HG03196 (cell line): ENCODE measurements around the gene MISP.
"Not testable (repeated sequence)": the region's sequence is repeated elsewhere in the genome, so short reads cannot be mapped to it uniquely, and the experiment has no call there.

Experiments
- ATAC-seq: cut with Tn5 transposase; IDR thresholded peaks from one replicate; pipeline ENCODE4 v1.9.1; 2021; ENCODE audit not compliant: unreplicated experiment

Gene MISP

DNA sequence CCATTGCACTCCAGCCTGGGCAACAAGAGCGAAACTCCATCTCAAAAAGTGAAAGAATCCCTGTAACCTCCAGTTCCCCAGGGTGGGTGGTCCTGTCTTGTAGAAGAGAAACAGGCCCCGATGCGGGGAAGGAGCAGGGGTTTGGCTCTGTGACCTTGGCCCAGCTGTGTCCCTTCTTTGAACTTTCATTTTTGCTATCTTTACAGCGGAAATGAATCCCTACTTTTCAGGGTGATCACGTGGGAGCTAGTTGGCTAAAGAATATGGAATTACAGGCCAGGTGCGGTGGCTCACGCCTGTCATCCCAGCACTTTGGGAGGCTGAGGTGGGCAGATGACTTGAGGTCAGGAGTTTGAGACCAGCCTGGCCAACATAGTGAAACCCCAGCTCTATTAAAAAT is 5.8 kb upstream of the MISP start:
- not testable (repeated sequence) for ATAC-seq

DNA sequence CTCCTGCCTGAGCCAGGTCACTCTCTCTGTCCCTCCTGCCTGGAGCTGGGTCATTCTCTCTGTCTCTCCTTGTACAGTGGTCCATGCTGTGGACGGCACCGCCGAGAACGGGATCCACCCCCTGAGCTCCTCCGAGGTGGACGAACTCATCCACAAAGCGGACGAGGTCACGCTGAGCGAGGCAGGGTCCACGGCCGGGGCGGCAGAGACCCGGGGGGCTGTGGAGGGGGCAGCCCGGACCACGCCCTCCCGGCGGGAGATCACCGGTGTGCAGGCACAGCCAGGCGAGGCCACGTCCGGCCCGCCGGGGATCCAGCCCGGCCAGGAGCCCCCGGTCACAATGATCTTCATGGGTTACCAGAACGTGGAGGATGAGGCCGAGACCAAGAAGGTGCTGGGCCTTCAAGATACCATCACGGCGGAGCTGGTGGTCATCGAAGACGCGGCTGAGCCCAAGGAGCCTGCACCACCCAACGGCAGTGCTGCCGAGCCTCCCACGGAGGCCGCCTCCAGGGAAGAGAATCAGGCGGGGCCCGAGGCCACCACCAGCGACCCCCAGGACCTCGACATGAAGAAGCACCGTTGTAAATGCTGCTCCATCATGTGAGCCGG is 4.6 kb upstream of the MISP start:
- ATAC-seq: no peak

DNA sequence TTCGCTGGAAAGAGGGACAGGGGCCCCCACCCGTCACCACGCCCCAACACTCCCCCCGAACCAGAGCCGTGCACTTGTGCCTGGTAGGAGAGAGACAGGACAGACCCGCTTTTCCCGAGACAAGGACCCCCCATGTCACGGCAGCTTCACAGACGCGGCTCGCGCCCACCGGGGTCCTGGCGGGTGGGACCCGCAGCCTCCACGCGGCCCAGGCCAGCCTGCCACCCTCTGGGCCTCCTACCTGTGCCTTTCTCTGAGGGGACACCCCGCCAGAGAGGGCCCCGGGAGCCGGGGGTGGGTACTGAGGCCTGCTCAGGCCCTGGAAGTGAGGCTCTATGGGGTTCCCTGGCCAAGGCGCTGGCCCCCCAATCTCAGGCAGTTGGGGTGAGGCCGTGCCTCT is 4.0 kb upstream of the MISP start:
- ATAC-seq: no peak

DNA sequence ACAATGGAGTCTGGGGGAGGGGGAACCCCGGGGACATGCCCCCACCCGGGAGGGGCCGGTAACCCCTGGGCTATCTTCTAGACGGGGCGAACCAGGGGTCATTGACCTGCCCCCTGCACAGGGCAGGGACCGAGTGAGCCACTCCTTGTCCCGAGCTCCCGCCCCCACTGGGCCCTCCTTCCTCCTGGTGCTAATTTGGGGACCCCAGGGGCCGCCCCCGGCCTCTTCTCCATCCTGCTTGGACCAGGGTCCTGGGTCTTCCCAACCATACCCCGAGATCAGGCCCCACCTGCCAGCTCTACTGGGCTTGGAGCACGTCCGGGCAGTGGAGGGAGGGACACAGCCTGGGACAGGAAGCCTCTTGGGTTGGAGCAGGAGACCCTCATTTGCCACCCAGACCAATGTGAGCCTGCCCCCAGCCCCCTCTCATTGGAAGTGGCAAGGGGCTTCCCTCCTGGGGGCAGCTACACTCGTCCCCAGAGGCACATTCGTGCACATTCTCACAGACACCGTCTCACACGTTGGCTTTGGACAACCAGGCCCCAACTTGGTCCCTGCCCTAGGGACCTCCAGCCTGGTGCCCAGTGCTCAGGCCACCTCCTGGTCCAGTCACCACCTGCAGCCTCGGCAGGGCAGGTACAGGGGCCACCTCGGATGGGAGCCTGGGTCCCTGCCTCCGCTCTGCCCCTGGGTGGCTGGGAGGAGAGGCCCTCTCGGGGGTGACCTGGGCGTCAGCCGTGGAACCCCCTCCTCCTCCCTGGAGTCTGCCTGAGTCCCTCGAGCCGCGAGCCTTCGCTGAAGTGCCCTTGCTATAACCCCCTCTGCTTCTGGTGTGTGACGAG is 3.3 kb upstream of the MISP start:
- no peak for ATAC-seq

DNA sequence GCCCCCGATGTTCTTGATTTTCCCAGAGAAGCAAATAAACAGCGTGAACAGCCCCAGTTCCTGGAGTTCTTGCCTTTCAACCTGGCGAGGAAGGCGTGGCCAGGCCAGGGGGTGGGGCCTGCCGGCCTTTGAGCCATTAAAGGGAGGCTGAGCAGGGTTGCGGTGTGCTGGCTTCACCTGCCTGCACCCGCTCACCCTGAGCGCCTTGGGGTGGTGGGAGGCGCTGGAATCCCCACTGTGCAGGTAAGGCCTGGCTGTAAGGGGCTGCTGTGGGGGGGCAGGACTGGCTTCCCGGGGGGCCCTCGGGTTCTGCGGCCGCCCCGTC is 2.7 kb upstream of the MISP start:
- no peak for ATAC-seq

DNA sequence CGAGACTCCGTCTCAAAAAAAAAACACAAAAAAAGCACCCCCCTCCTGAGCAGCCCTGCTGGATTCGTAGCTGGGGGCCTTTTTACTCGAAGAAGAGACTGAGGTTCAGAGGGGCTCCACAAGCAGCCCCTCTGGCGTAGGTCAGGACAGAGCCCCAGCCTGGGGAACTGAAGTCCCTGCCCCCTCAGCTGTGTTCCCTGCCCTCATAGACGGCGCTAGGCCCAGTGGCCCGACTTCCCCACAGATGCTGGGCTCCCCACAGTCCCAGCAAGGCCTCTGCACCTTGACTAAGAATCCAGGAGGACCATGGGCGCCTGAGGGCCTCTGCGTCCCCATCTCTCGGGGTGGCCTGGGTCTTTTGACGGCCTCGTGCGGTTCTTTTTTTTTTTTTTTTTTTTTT is 1.1 kb upstream of the MISP start:
- no peak for ATAC-seq

DNA sequence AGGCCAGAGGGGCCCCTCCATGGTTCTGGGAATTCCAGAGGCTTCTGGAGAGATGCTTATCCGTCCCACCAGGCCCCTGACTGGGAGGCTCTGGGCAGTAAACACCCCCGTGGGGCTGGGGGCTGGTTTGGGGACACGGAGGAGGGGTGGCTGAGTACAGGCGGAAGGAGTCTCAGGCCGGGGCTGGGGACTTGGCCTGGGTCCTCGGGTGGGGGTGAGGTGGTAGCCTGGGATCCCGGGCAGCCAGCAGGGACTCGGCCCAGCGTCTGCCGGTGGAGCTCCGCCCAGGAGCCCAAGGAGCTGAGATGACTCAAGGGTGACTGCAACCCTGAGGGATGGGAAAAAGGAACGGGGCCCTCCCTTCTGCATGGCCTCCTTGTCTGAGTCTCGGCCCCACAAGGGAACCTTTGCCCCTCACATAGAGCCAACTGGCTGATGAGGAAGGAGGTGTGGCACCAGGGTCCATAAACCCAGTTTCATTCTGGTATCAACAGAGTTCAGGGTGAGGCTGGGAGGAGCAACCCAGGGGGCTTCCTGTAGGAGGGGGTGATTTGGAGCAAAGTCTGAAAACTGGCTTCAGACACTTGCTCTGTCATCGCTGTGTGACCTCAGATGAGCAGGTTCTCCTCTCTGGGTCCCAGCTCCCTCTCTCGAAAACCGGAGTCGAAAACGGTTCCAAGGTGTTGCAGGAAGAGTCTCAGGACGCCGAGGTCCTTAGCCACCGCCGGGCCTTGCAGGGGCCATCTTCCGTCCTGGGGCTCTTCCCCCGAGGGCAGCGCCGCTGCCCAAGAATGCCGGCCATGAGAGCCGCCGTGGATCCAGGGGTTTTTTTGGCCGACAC is 809 bp downstream of the MISP start:
- ATAC-seq: no peak

DNA sequence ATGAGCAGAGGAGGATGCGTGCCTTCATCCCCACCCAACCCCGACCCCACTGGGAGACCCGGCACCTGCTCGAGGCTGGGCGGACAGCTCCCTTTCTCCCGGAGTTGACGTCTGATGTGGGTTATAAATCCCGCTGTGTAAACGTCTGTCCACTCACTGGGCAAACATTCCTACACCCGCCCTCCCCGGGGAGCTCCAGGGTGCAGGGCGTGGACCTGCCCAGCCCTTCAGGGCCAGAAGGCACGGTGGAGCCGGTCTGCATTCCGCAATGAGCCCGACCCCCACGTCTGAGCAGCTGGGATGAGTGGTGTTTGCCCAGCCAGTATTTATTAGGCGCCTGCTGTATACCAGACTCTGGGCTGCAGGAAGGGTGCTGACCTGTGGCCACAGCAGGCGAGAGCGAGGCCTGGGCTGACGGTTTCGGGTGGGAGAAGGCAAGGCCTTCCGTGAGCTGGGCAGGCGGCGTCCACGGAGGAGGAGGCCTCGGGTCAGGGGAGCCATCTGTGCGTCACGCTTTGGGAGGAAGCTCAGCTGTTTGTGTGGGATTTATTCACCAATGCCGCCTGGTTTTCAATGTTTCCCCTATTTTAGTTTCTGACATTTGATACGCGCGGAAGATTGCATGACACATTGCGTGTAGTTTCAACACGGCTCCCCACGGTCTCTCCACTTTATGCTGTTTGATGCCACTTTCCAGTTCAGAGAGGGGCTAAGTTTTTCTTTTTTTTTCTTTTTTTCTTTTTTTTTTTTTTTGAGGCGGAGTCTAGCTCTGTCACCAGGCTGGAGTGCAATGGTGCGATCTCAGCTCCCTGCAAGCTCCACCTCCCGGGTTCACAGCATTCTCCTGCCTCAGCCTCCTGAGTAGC is 2.0 kb downstream of the MISP start:
- no peak for ATAC-seq

DNA sequence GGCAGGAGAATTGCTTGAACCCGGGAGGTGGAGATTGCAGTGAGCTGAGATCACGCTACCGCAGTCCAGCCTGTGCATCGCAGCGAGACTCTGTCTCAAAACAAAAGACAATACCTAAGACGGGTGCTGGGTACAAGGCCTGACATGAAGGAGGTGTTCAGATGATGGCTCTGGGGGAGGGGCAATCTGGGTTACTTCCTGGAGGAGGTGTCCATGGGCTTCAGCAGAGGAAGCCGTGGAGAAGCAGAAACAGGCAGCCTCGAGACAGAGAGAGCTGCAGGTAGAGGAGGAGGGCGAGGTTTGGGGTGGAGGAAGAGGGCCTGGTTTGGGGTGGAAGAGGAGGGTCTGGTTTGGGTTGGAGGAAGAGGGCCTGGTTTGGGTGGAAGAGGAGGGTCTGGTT is 3.6 kb downstream of the MISP start:
- ATAC-seq: no peak

DNA sequence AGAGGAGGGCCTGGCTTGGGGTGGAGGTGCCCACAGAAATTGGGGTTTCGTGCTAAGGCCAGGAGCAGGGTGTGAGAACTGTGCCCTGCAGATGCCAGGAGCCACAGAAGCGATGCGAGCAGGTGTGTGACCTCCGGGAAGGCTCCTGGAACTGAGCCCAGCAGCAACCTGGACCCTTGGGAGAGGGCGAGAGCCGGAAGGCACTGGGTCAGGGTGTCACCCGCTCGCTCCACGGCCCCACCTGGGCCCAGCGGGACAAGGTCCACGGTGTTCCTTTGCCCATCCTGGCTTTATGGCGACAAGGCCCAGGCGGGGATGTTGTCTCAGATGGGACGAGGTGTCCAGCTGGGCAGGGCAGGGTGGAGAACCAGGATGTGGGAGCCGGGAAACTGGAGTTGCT is 4.2 kb downstream of the MISP start:
- no peak for ATAC-seq

DNA sequence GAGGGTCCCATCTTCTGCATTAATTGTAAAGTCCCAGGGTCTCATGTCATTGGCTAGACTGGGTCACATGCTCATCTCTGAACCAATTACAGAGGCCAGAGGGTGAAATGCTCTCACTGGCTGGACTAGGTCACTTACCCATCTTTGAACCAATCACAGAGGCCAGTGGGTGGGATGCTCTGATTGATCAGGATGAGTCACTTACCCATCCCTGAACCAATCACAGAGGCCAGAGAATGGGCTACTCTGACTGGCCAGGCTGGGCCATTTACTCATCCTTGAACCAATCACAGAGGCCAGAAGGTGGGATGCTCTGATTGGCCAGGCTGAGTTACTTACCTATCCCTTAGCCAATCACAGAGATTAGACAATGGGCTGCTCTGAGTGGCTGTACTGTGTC is 5.3 kb downstream of the MISP start:
- no peak for ATAC-seq

DNA sequence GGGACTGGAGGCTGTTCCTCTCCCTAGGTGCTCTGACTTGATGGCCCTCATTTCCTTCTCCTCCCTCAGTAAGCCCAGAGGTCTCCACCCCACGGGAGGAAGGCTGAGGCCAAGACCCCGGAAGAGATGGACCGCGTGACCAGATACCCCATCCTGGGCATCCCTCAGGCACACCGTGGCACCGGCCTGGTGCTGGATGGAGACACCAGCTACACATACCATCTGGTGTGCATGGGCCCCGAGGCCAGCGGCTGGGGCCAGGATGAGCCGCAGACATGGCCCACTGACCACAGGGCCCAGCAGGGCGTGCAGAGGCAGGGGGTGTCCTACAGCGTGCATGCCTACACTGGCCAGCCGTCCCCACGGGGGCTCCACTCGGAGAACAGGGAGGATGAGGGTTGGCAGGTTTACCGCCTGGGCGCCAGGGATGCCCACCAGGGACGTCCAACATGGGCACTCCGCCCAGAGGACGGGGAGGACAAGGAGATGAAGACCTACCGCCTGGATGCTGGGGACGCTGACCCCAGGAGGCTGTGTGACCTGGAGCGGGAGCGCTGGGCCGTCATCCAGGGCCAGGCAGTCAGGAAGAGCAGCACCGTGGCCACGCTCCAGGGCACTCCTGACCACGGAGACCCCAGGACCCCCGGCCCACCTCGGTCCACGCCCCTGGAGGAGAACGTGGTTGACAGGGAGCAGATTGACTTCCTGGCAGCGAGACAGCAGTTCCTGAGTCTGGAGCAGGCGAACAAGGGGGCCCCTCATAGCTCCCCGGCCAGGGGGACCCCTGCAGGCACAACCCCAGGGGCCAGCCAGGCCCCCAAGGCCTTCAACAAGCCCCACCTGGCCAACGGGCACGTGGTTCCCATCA is 6.1 kb downstream of the MISP start:
- ATAC-seq: no peak

DNA sequence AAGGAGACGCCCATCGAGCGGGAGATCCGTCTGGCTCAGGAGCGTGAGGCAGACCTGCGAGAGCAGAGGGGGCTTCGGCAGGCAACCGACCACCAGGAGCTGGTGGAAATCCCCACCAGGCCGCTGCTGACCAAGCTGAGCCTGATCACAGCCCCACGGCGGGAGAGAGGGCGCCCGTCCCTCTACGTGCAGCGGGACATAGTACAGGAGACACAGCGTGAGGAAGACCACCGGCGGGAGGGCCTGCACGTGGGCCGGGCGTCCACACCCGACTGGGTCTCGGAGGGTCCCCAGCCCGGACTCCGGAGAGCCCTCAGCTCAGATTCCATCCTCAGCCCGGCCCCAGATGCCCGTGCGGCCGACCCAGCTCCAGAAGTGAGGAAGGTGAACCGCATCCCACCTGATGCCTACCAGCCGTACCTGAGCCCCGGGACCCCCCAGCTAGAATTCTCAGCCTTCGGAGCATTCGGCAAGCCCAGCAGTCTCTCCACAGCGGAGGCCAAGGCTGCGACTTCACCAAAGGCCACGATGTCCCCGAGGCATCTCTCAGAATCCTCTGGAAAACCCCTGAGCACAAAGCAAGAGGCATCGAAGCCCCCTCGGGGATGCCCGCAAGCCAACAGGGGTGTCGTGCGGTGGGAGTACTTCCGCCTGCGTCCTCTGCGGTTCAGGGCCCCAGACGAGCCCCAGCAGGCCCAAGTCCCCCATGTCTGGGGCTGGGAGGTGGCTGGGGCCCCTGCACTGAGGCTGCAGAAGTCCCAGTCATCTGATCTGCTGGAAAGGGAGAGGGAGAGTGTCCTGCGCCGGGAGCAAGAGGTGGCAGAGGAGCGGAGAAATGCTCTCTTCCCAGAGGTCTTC is 7.1 kb downstream of the MISP start:
- no peak for ATAC-seq

DNA sequence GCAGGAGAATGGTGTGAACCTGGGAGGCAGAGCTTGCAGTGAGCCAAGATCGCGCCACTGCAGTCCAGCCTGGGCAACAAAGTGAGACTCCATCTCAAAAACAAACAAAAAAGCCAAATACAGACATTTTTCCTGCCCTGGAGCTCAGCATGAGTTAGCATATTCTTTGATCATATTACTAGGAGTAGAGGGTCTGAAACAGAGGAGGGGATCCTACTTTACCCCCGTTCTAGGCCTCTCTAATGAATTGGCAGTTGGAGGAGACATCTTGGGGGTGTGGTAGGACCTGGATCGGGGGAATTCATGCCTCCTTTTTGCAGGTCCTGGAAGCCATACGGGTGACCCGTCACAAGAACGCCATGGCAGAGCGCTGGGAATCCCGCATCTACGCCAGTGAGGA is 12.3 kb downstream of the MISP start:
- ATAC-seq: no peak

DNA sequence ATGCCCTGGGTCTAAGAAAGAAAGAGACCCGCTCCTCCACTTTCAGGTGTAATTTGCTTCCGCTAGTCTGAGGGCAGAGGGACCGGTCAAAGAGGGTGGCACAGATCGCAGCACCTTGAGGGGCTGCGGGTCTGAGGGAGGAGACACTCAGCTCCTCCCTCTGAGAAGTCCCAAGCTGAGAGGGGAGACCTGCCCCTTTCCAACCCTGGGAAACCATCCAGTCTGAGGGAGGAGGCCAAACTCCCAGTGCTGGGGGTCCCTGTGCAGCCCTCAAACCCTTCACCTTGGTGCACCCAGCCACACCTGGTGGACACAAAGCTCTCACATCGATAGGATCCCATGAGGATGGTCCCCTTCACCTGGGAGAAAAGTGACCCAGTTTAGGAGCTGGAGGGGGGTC is 13.0 kb downstream of the MISP start:
- no peak for ATAC-seq

DNA sequence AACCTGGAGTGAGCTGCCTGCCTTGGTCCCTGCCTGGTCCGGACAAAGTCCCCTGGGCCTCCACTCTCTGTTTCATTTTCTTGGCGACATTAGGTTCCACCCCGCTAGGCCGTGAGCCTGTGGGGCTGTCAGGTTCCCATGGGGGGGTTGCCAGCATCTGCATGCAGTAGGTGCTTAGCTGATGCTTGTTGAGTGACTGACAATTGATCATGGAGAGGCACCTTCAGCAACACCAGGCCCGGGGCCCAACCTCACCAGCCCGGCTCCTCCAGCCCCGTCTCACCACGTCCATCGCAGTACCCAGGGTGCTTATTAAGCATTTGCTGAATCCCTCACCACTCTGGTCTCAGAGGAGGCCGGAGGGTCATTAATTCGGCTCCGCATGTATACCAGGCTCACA is 13.4 kb downstream of the MISP start:
- no peak for ATAC-seq

DNA sequence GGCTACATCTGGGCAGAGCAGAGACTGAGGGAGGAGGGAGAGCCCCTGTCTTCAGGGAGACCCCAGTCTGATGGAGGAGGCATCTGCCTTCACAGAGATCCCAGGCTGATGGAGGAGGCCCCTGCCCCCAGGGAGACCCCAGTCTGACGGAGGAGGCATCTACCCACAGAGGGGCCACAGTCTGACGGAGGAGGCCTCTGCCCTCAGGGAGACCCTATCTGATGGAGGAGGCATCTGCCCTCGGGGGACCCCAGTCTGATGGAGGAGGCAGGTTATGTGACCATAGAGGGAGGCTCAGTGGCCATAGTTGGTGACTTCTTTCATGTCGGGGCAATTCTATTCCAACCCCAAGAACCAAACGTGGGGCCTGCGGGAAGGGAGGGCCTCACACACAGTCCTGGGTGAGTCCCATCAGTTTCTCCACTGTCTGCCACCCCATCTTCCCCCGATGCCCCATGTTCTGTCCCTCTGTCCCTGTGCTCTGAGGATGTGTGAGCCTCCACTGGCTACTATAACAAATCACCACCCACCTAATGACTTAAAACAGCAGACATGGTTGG is 14.3 kb downstream of the MISP start:
- ATAC-seq: no peak

DNA sequence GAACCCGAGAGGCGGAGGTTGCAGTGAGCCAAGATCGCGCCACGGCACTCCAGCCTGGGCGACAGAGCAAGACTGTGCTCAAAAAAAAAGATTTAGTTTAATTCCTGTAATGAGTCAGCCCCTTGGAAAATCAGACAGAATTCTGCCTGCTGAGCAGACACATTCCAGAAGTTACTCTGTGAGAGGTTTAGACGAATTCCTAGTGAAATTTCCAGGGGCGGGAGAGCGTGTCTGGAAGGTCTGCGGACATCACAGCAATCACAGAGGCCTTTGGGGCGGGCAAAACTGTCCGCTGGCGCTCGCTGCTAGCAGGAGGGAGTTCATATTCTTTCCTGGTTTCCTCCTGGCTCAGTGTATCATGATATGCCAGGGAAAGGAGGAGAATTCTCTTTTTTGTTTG is 17.5 kb downstream of the MISP start:
- ATAC-seq: no peak

DNA sequence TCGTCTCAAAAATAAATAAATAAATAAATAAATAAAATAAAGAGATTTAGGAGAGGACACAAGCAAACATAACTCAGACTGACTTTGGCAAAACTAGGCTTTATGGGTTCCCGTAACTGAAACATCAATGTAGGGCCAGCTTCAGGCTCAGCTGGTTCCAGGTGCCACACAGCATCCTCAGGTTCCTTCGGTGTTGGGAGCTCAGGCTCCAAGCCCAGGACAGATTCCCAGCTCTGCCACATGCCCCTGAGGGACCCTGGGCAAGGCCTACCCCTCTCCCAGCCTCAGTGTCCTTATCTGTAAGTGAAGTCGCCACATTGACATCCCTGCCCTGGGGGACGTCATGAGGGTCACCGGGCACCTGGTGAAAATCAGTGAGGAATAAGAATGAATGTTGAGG is 18.7 kb downstream of the MISP start:
- ATAC-seq: no peak
